Spleen (tissue), 11 donors: ENCODE data around the gene ZAR1L. TPM values are rescaled to one million over a fixed set of nuclear protein-coding genes. Genes with fewer than 3 reads are reported as not detected.
A peak's percentile ranks its signal among the peaks of the same experiment; 100 is the strongest.

Experiments
- DNase-seq: peaks from one replicate; pipeline ENCODE4 v3.0.0-alpha.2; 2020
- H3K27ac ChIP-seq, 8 donors: fragments of 200-600 bp; sonication (generic) in 7 of 8; 1 replicate in 4 of 8; 2 replicates in 4 of 8; pipeline versions ENCODE4 v1.5.0 to v1.8.0; 2016 to 2021; ENCODE audit warnings: inconsistent platforms in 4 of 8, mild to moderate bottlenecking in 4 of 8, moderate library complexity in 1 of 8
- H3K27me3 ChIP-seq, 7 donors: fragments of 200-600 bp; sonication (generic) in 6 of 7; replicated peaks in 1 of 7; 1 replicate in 4 of 7; 2 replicates in 3 of 7; pipeline versions ENCODE4 v1.5.0 to v1.8.0; 2016 to 2021; ENCODE audit warnings: inconsistent platforms in 3 of 7, mild to moderate bottlenecking in 1 of 7
- H3K36me3 ChIP-seq, 6 donors: fragments of 200-600 bp; sonication (generic) in 5 of 6; 1 replicate in 4 of 6; 2 replicates in 2 of 6; pipeline versions ENCODE4 v1.5.0 to v1.8.0; 2016 to 2021; ENCODE audit warnings: inconsistent platforms in 2 of 6
- H3K4me1 ChIP-seq, 6 donors: fragments of 200-600 bp; sonication (generic) in 5 of 6; 1 replicate in 3 of 6; 2 replicates in 3 of 6; pipeline versions ENCODE4 v1.5.0 to v1.8.0; 2016 to 2021; ENCODE audit warnings: inconsistent platforms in 3 of 6
- H3K4me3 ChIP-seq, 8 donors: fragments of 200-600 bp; sonication (generic) in 7 of 8; 1 replicate in 4 of 8; 2 replicates in 4 of 8; pipeline versions ENCODE4 v1.5.0 to v1.8.0; 2016 to 2021; ENCODE audit warnings: inconsistent platforms in 4 of 8, mild to moderate bottlenecking in 4 of 8, moderate library complexity in 2 of 8
- H3K9me3 ChIP-seq, 8 donors: fragments of 200-600 bp; sonication (generic) in 7 of 8; 1 replicate in 4 of 8; 2 replicates in 4 of 8; pipeline versions ENCODE4 v1.5.0 to v1.8.0; 2016 to 2021; ENCODE audit warnings: inconsistent platforms in 4 of 8
- CTCF ChIP-seq, 11 experiments: fragments of 200-600 bp in 7 of 11; fragments of 450-650 bp in 4 of 11; sonication (generic) in 4 of 11; IDR thresholded peaks in 8 of 11; conservative IDR thresholded peaks in 3 of 11; 1 replicate in 7 of 11; 2 replicates in 4 of 11; pipeline versions ENCODE4 v1.4.0 to v1.8.0; 2016 to 2021; ENCODE audit warnings: antibody characterized with exemption in 11 of 11, inconsistent platforms in 4 of 11, mild to moderate bottlenecking in 1 of 11
- POLR2A ChIP-seq, 3 donors: fragments of 450-650 bp; IDR thresholded peaks; one replicate each; pipeline ENCODE4 v1.5.1; 2017; ENCODE audit warnings: antibody characterized with exemption in 3 of 3, mild to moderate bottlenecking in 1 of 3
- POLR2AphosphoS5 ChIP-seq, 3 donors: sonication (generic); formaldehyde crosslinking; IDR thresholded peaks; one replicate each; pipeline ENCODE4 v1.5.1; 2017; ENCODE audit warnings: antibody characterized with exemption in 3 of 3
- whole genome bisulfite sequencing, 5 donors: extraction: QIAGEN DNeasy Blood & Tissue Kit in 3 of 5; methylation state at CpG; one replicate each; pipeline versions ENCODE4 v1.1.5 to v1.1.7; 2013 to 2018; 5-methylcytosine and 5-hydroxymethylcytosine counted together
- intact Hi-C: fragments of 100-400 bp; cut with DNase I; formaldehyde crosslinking; loops from one replicate; pipeline ENCODE4 v1.15.0; 2023; ENCODE audit warnings: low total_unique reads
- polyA plus RNA-seq, 3 donors: library from polyadenylated mRNA; stranded (reverse); fragments of 200-250 nt; gene quantifications; one replicate each; pipeline ENCODE4 v1.2.1, GENCODE V29; 2013
- total RNA-seq, 7 donors: library from RNA; depleted of rRNA in 3 of 7; stranded (reverse); fragments of >200 nt in 3 of 7; fragmentation: NEBNext Ultra II Directional in 4 of 7; extraction: Animal tissue kit (Norgen Biotek cat#: 25700) in 4 of 7; gene quantifications; one replicate each; pipeline versions ENCODE4 v1.1.0 to v1.2.1, GENCODE V29; 2016 to 2021
- donor health status: healthy with polysubstance abuse.
- donor health status: DM: no; HTN: no; CAD: no; lungs with moderate emphysema.
- donor health status: DM: no; HTN: no; CAD: no.
- donor health status: Bipolar disorder and iron deficiency.
- donor health status: healthy.
- donor health status: DM: no; HTN: no; CAD: no.
- donor health status: DM: yes; HTN: yes; CAD: no.

ZAR1L gene
- total and polyA plus RNA-seq, 10 donors: 0.09 TPM; not detected in 9

- whole genome bisulfite sequencing, 5 donors: 0 to 1% (median 1%) methylated on average over 13 of the region's 13 CpGs
- intact Hi-C loops: no loop called here
- TF ChIP-seq POLR2A (IDR thresholded peaks at IDR 0.05) (no peak), CTCF (IDR thresholded peaks at IDR 0.05 in 8 of 11, conservative IDR thresholded peaks at IDR 0.05 in 3 of 11) (no peak), POLR2AphosphoS5 (IDR thresholded peaks at IDR 0.05) (no peak)
Measured at GRCh38 chr13:32316028-32316339, 821 bp upstream of the ZAR1L start.

GRCh38 chr13:32314271-32315237 lies 609 bp downstream of the ZAR1L start:
- Histone ChIP-seq H3K27ac (peak overlapping the region; percentile 94 to 100 (median 98)), H3K36me3 (no peaks in the 10 kb centered on the region), H3K4me3 (peak overlapping the region; percentile 68 to 98 (median 88)), H3K4me1 (peaks cover 0 to 43% (median 18%) of the 10 kb centered on the region in 6 donors), H3K27me3 (no peaks in the 10 kb centered on the region), H3K9me3 (no peaks in the 10 kb centered on the region)
- peak; percentile 88 for DNase-seq
- 51 to 65% (median 62%) methylated on average over 32 of the region's 32 CpGs for WGBS, 5 donors
- intact Hi-C loops: loop anchor here (5.0 kb wide), 1 partner anchor 402 kb away; no protein-coding TSS in a partner anchor
- no peak for TF ChIP-seq CTCF (IDR thresholded peaks at IDR 0.05 in 8 of 11, conservative IDR thresholded peaks at IDR 0.05 in 3 of 11)

More at GRCh38 chr13:32316028-32316339, 821 bp upstream of the ZAR1L start:
- Histone ChIP-seq H3K36me3 (no peaks in the 10 kb centered on the region), H3K9me3 (no peaks in the 10 kb centered on the region), H3K27ac (peak overlapping the region; percentile 94 to 100 (median 98)), H3K4me3 (peak overlapping the region; percentile 68 to 98 (median 88)), H3K27me3 (no peaks in the 10 kb centered on the region), H3K4me1 (peaks cover 0 to 34% (median 12%) of the 10 kb centered on the region in 6 donors)
- no peak for DNase-seq

GRCh38 chr13:32311188-32311897 lies 3.8 kb downstream of the ZAR1L start:
- intact Hi-C loops: loop anchor here (5.0 kb wide), 1 partner anchor 399 kb away; no protein-coding TSS in a partner anchor
- peak; percentile 79 for DNase-seq
- Histone ChIP-seq H3K9me3 (no peaks in the 10 kb centered on the region), H3K4me3 (no peak overlapping the region), H3K27ac (no peak overlapping the region), H3K27me3 (no peaks in the 10 kb centered on the region), H3K36me3 (no peaks in the 10 kb centered on the region), H3K4me1 (peaks cover 0 to 31% (median 16%) of the 10 kb centered on the region in 6 donors)
- TF ChIP-seq CTCF (IDR thresholded peaks at IDR 0.05 in 8 of 11, conservative IDR thresholded peaks at IDR 0.05 in 3 of 11): no peak
- 91 to 95% (median 92%) methylated on average over 15 to 36 of the region's 36 CpGs for WGBS, 5 donors
